Sigmoid colon (tissue), 7 donors: Measurements from ENCODE around the gene CDC73. TPM values are rescaled to one million over a fixed set of nuclear protein-coding genes. Genes with fewer than 3 reads are reported as not detected.

ENCODE experiments used
- DNase-seq: peaks from one replicate; pipeline ENCODE4 v3.0.0-alpha.2; 2019
- H3K27ac ChIP-seq, 4 donors: fragments of 200-600 bp; sonication (generic); one replicate each; pipeline ENCODE4 v1.5.1; 2016 to 2019; ENCODE audit warnings: mild to moderate bottlenecking in 1 of 4
- H3K27me3 ChIP-seq, 3 donors: fragments of 200-600 bp; sonication (generic); one replicate each; pipeline ENCODE4 v1.5.1; 2019; ENCODE audit warnings: mild to moderate bottlenecking in 1 of 3
- H3K36me3 ChIP-seq, 4 donors: fragments of 200-600 bp; sonication (generic); one replicate each; pipeline ENCODE4 v1.5.1; 2016 to 2019
- H3K4me1 ChIP-seq, 4 donors: fragments of 200-600 bp; sonication (generic); one replicate each; pipeline ENCODE4 v1.5.1; 2017 to 2019
- H3K4me3 ChIP-seq, 4 donors: fragments of 200-600 bp; sonication (generic); one replicate each; pipeline ENCODE4 v1.5.1; 2017 to 2019; ENCODE audit warnings: mild to moderate bottlenecking in 2 of 4, moderate library complexity in 1 of 4
- H3K9me3 ChIP-seq, 4 donors: fragments of 200-600 bp in 3 of 4; sonication (generic) in 3 of 4; one replicate each; pipeline versions ENCODE4 v1.5.1 to v1.6.1; 2013 to 2019
- CTCF ChIP-seq, 4 experiments: fragments of 450-650 bp in 3 of 4; fragments of 200-600 bp in 1 of 4; IDR thresholded peaks; one replicate each; pipeline ENCODE4 v1.5.1; 2016 to 2019; ENCODE audit warnings: antibody characterized with exemption in 4 of 4, mild to moderate bottlenecking in 3 of 4, moderate library complexity in 2 of 4
- EP300 ChIP-seq, 4 donors: sonication (generic); formaldehyde crosslinking; IDR thresholded peaks; one replicate each; pipeline ENCODE4 v1.6.1; 2017; ENCODE audit warnings: antibody characterized with exemption in 4 of 4
- POLR2A ChIP-seq, 2 donors: fragments of 450-650 bp; IDR thresholded peaks; one replicate each; pipeline ENCODE4 v1.6.1; 2016; ENCODE audit warnings: antibody characterized with exemption in 2 of 2, mild to moderate bottlenecking in 2 of 2, moderate library complexity in 2 of 2
- POLR2AphosphoS5 ChIP-seq, 4 donors: sonication (generic); formaldehyde crosslinking; IDR thresholded peaks; one replicate each; pipeline ENCODE4 v1.6.1; 2017; ENCODE audit warnings: antibody characterized with exemption in 4 of 4
- WGBS, 2 donors: extraction: QIAGEN DNeasy Blood & Tissue Kit; methylation state at CpG; one replicate each; pipeline ENCODE4 v1.1.7; 2013; 5-methylcytosine and 5-hydroxymethylcytosine counted together
- intact Hi-C: fragments of 100-400 bp; cut with DNase I; formaldehyde crosslinking; loops from one replicate; pipeline ENCODE4 v1.15.1; 2023
- polyA plus RNA-seq, 3 donors: library from polyadenylated mRNA; stranded (reverse); fragments of 200-250 nt; gene quantifications; one replicate each; pipeline ENCODE4 v1.2.3, GENCODE V29; 2013
- total RNA-seq, 4 donors: library from RNA; depleted of rRNA; stranded (reverse); fragments of >200 nt; gene quantifications; one replicate each; pipeline ENCODE4 v1.1.0, GENCODE V29; 2016
- donor health status: healthy with polysubstance abuse.
- donor health status: Bipolar disorder and iron deficiency.
- donor health status: healthy.

The CDC73 gene
- total and polyA plus RNA-seq, 7 donors = 13.2 to 72.4 (median 45.7) TPM

GRCh38 chr1:193141804-193142203, 20.0 kb downstream of the CDC73 start:
- 72 to 83% methylated on average over 3 of the region's 3 CpGs for WGBS, 2 donors
- Histone ChIP-seq H3K9me3 (no peaks in the 10 kb centered on the region), H3K36me3 (peaks cover 0 to 69% (median 7%) of the 10 kb centered on the region in 4 donors), H3K27me3 (no peaks in the 10 kb centered on the region), H3K27ac (no peak overlapping the region), H3K4me3 (no peak overlapping the region), H3K4me1 (peaks cover 0 to 12% (median 0%) of the 10 kb centered on the region in 4 donors)
- no peak for DNase-seq
- intact Hi-C loops = no loop called here
- TF ChIP-seq POLR2AphosphoS5 (IDR thresholded peaks at IDR 0.05) (no peak), POLR2A (IDR thresholded peaks at IDR 0.05) (no peak), EP300 (IDR thresholded peaks at IDR 0.05) (no peak), CTCF (IDR thresholded peaks at IDR 0.05) (no peak)

- no peaks in the 10 kb centered on the region for H3K27me3 ChIP-seq
- intact Hi-C loops = no loop called here
- WGBS, 2 donors = 67 to 75% methylated on average over 2 of the region's 2 CpGs
- H3K4me3 ChIP-seq = no peak overlapping the region
- TF ChIP-seq CTCF (IDR thresholded peaks at IDR 0.05) (no peak), POLR2AphosphoS5 (IDR thresholded peaks at IDR 0.05) (no peak), POLR2A (IDR thresholded peaks at IDR 0.05) (no peak), EP300 (IDR thresholded peaks at IDR 0.05) (no peak)
- H3K36me3 ChIP-seq = peaks cover 0 to 69% (median 9%) of the 10 kb centered on the region in 4 donors
- DNase-seq = no peak
- H3K4me1 ChIP-seq = peaks cover 0 to 12% (median 0%) of the 10 kb centered on the region in 4 donors
- no peaks in the 10 kb centered on the region for H3K9me3 ChIP-seq
- H3K27ac ChIP-seq = no peak overlapping the region
These were observed 20.6 kb downstream of the CDC73 start for GRCh38 chr1:193142409-193142808.

GRCh38 chr1:193143285-193143684, 21.5 kb downstream of the CDC73 start:
- Histone ChIP-seq H3K4me3 (no peak overlapping the region), H3K4me1 (peaks cover 0 to 12% (median 0%) of the 10 kb centered on the region in 4 donors), H3K27ac (no peak overlapping the region), H3K9me3 (no peaks in the 10 kb centered on the region), H3K36me3 (peaks cover 0 to 71% (median 9%) of the 10 kb centered on the region in 4 donors), H3K27me3 (no peaks in the 10 kb centered on the region)
- TF ChIP-seq POLR2A (IDR thresholded peaks at IDR 0.05) (no peak), CTCF (IDR thresholded peaks at IDR 0.05) (peak in 1 of 4 experiments; percentile 38), EP300 (IDR thresholded peaks at IDR 0.05) (no peak), POLR2AphosphoS5 (IDR thresholded peaks at IDR 0.05) (no peak)
- DNase-seq = no peak
- intact Hi-C loops = no loop called here
- 79 to 81% methylated on average over 1 of the region's 1 CpG for WGBS, 2 donors

- TF ChIP-seq POLR2AphosphoS5 (IDR thresholded peaks at IDR 0.05) = no peak
- no peak for TF ChIP-seq CTCF (IDR thresholded peaks at IDR 0.05)
- no peak for TF ChIP-seq POLR2A (IDR thresholded peaks at IDR 0.05)
- TF ChIP-seq EP300 (IDR thresholded peaks at IDR 0.05) = no peak
- intact Hi-C loops = no loop called here
- no peaks in the 10 kb centered on the region for H3K27me3 ChIP-seq
- no peak overlapping the region for H3K4me3 ChIP-seq
- no peak for DNase-seq
- no peak overlapping the region for H3K27ac ChIP-seq
- H3K4me1 ChIP-seq = peaks cover 0 to 12% (median 0%) of the 10 kb centered on the region in 4 donors
- WGBS, 2 donors = 84 to 87% methylated on average over 5 of the region's 5 CpGs
- peaks cover 0 to 71% (median 9%) of the 10 kb centered on the region in 4 donors for H3K36me3 ChIP-seq
- H3K9me3 ChIP-seq = no peaks in the 10 kb centered on the region
These were observed 22.6 kb downstream of the CDC73 start for GRCh38 chr1:193144361-193144938.

- H3K36me3 ChIP-seq = peaks cover 0 to 71% (median 9%) of the 10 kb centered on the region in 4 donors
- H3K4me3 ChIP-seq = no peak overlapping the region
These were observed 23.2 kb downstream of the CDC73 start for GRCh38 chr1:193144999-193145398.

More at GRCh38 chr1:193144999-193145398, 23.2 kb downstream of the CDC73 start:
- H3K27me3 ChIP-seq = no peaks in the 10 kb centered on the region
- no peaks in the 10 kb centered on the region for H3K9me3 ChIP-seq
- intact Hi-C loops = no loop called here
- DNase-seq = no peak
- WGBS, 2 donors = 79 to 84% methylated on average over 1 of the region's 1 CpG
- TF ChIP-seq POLR2AphosphoS5 (IDR thresholded peaks at IDR 0.05) (no peak), POLR2A (IDR thresholded peaks at IDR 0.05) (no peak)
- H3K4me1 ChIP-seq = peaks cover 0 to 12% (median 0%) of the 10 kb centered on the region in 4 donors
- no peak overlapping the region for H3K27ac ChIP-seq
